ENCODE results near the gene PRKCZ. TPM values are rescaled to one million over a fixed set of nuclear protein-coding genes. Genes with fewer than 3 reads are reported as not detected.
"Not testable (repeated sequence)": the region's sequence is repeated elsewhere in the genome, so short reads cannot be mapped to it uniquely, and the experiment has no call there.

PRKCZ gene
- total RNA-seq, 6 experiments from 2014 or later: 0.55 to 1.4 (median 0.95) TPM

GRCh38 chr1:2143814-2144500, 93.7 kb downstream of the PRKCZ start:
- H3K9me3 Mint-ChIP-seq: no peaks in the 10 kb centered on the region
- no peak for DNase-seq
- H3K4me3 Mint-ChIP-seq: no peak overlapping the region
- H3K36me3 Mint-ChIP-seq (ENCODE audit: low read depth): no peaks in the 10 kb centered on the region
- TF ChIP-seq, protein P1, sequence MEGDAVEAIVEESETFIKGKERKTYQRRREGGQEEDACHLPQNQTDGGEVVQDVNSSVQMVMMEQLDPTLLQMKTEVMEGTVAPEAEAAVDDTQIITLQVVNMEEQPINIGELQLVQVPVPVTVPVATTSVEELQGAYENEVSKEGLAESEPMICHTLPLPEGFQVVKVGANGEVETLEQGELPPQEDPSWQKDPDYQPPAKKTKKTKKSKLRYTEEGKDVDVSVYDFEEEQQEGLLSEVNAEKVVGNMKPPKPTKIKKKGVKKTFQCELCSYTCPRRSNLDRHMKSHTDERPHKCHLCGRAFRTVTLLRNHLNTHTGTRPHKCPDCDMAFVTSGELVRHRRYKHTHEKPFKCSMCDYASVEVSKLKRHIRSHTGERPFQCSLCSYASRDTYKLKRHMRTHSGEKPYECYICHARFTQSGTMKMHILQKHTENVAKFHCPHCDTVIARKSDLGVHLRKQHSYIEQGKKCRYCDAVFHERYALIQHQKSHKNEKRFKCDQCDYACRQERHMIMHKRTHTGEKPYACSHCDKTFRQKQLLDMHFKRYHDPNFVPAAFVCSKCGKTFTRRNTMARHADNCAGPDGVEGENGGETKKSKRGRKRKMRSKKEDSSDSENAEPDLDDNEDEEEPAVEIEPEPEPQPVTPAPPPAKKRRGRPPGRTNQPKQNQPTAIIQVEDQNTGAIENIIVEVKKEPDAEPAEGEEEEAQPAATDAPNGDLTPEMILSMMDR (IDR thresholded peaks at IDR 0.05): no peak
- peaks cover 10% of the 10 kb centered on the region for H3K4me1 Mint-ChIP-seq (ENCODE audit: low read depth)
- peaks cover 8% of the 10 kb centered on the region for H3K27me3 Mint-ChIP-seq (ENCODE audit: insufficient read depth)
- no peak overlapping the region for H3K27ac Mint-ChIP-seq

- Mint-ChIP-seq H3K27me3 (ENCODE audit: insufficient read depth) (peaks cover 8% of the 10 kb centered on the region), H3K4me3 (no peak overlapping the region), H3K27ac (no peak overlapping the region), H3K4me1 (ENCODE audit: low read depth) (peaks cover 9% of the 10 kb centered on the region), H3K36me3 (ENCODE audit: low read depth) (no peaks in the 10 kb centered on the region), H3K9me3 (no peaks in the 10 kb centered on the region)
- no peak for DNase-seq
- TF ChIP-seq, protein P1 (IDR thresholded peaks at IDR 0.05): no peak
Observed at GRCh38 chr1:2144501-2145090, 94.4 kb downstream of the PRKCZ start.

DNA sequence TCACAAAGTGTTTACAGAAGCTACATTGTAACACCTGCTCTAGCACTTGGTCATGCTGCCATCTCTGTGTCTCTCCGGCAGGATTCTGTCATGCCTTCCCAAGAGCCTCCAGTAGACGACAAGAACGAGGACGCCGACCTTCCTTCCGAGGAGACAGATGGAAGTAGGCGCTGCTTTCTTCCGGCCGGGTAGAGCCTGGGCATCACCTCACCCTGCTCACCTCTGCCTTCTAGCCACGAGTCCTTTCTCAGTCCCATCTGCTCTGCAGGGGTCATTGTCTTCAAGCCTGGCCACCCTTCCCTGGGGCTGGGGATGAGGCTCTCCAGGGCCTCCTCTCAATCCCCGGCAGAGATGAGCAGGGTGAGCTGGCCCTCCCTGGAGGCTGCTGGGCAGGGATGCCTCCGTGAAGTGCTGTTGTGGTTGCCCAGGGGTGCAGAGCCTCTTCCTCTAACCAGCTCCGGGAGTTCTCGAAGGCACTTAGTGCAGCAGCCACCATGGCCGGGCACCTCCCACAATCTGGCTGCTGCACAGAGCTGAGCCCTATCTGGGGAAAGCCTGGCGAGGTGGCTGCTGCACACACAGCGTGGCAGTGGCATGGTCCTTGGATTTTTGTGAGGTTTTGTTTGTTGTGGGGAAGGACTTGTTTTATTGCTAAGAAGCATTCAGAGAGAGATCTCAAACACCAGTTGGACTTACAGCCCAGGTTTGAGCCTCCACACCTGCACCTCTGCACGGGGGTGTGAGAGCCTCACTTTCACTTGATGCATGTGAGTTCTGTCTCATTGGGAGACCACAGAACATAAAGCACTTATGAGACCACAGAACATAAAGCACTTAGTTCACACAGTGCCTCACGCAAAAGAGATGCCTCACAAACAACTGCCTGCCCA, 96.0 kb downstream of the PRKCZ start:
- no peak for DNase-seq
- TF ChIP-seq, protein P1 (IDR thresholded peaks at IDR 0.05): no peak
- Mint-ChIP-seq H3K27me3 (ENCODE audit: insufficient read depth) (peaks cover 12% of the 10 kb centered on the region), H3K36me3 (ENCODE audit: low read depth) (no peaks in the 10 kb centered on the region), H3K4me3 (no peak overlapping the region), H3K9me3 (no peaks in the 10 kb centered on the region), H3K27ac (no peak overlapping the region), H3K4me1 (ENCODE audit: low read depth) (no peaks in the 10 kb centered on the region)

- Mint-ChIP-seq H3K4me3 (no peak overlapping the region), H3K36me3 (ENCODE audit: low read depth) (no peaks in the 10 kb centered on the region), H3K27me3 (ENCODE audit: insufficient read depth) (peaks cover 16% of the 10 kb centered on the region), H3K9me3 (no peaks in the 10 kb centered on the region), H3K4me1 (ENCODE audit: low read depth) (no peaks in the 10 kb centered on the region), H3K27ac (no peak overlapping the region)
- DNase-seq: no peak
- TF ChIP-seq, protein P1 (IDR thresholded peaks at IDR 0.05): no peak
Observed at GRCh38 chr1:2146836-2147517, 96.8 kb downstream of the PRKCZ start.

DNA sequence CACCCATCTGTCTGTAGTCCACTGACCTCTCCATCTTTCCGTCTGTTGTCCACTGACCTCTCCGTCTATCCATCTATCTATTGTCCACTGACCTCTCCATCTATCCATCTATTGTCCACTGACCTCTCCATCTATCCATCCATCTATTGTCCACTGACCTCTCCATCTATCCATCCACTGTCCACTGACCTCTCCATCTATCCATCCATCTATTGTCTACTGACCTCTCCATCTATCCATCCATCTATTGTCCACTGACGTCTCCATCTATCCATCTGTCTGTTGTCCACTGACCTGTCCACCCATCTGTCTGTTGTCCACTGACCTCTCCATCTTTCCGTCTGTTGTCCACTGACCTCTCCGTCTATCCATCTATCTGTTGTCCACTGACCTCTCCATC, 97.7 kb downstream of the PRKCZ start:
- not testable (repeated sequence) for H3K4me3 Mint-ChIP-seq; H3K27ac Mint-ChIP-seq; H3K4me1 Mint-ChIP-seq (ENCODE audit: low read depth); DNase-seq; H3K9me3 Mint-ChIP-seq; H3K36me3 Mint-ChIP-seq (ENCODE audit: low read depth)
- H3K27me3 Mint-ChIP-seq (ENCODE audit: insufficient read depth): peaks cover 14% of the 10 kb centered on the region

Measured in HFFc6 (cell line).